ENCODE results near the gene FOXJ3. TPM values are rescaled to one million over a fixed set of nuclear protein-coding genes. Genes with fewer than 3 reads are reported as not detected.

The FOXJ3 gene
- total and polyA plus RNA-seq, 2 of the 4 experiments (the other 2 are of a cell fraction), result 16.7 to 30.5 TPM

DNA sequence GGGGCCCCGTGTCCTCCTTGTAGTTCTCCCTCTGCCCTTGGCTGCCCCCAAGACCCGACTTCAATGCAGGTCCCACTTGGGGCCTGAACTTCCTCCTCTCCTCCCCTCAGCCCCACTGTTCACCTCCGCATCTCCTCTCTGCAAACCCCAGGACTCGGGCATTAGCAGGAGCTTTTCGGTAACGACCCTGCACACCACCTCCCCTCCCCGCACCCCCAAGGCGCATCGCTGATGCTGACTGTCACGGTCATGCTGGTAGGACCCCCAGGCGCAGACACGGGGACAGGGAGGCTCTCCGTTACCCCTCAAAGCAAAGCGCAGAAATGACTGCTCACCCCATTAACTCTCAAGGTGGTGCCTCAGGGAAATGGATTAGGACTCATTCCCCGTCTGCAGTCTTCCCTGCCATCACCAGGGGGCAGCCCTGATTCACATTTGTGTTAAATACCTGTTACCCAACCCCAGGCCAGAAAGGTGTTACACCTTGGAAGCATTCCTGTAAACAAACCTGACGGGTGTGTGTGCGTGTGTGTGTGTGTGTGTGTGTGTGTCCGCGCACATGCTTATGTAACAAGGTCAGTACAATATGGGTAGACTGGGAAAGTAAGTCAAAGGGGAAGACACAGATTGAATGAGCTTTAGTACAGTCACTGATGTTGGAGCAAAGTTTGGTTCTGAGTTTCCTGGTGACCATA lies 188.3 kb downstream of the FOXJ3 start:
- H4K8ac ChIP-seq (ENCODE audit: low read depth in 2 of 2, low read length in 2 of 2), result no peak overlapping the region
- H3K27me3 ChIP-seq (ENCODE audit: control insufficient read depth, insufficient read depth, low read length), result peaks cover 56% of the 10 kb centered on the region
- no peak overlapping the region for H3K27ac ChIP-seq (ENCODE audit: insufficient read depth, low read length)
- no peak overlapping the region for H3K4ac ChIP-seq (ENCODE audit: low read depth, low read length)
- no peak overlapping the region for H2BK120ac ChIP-seq (ENCODE audit: low read depth, low read length)
- no peak overlapping the region for H3K56ac ChIP-seq (ENCODE audit: extremely low read depth, insufficient read depth, low read length)
- no peak overlapping the region for H2BK15ac ChIP-seq (ENCODE audit: low read depth, low read length)
- peak overlapping the region; percentile 10 for H2AFZ ChIP-seq (replicated peaks; ENCODE audit: low read length, poor library complexity)
- no peaks in the 10 kb centered on the region for H3K9me3 ChIP-seq (ENCODE audit: control insufficient read depth, insufficient read depth, low read length)
- H3K9ac ChIP-seq (ENCODE audit: low read depth, low read length), result no peak overlapping the region
- no peak for TF ChIP-seq FOS (IDR thresholded peaks at IDR 0.05; ENCODE audit: low read depth, low read length)
- TF ChIP-seq CEBPB (IDR thresholded peaks at IDR 0.05; ENCODE audit: low read depth, low read length), result peak; percentile 49; the same call in 1 of the 2 replicates
- TF ChIP-seq MAZ (IDR thresholded peaks at IDR 0.05; ENCODE audit: borderline replicate concordance, low read depth, low read length), result no peak
- no peak for TF ChIP-seq BHLHE40 (IDR thresholded peaks at IDR 0.05; ENCODE audit: low read depth, low read length)
- peak; percentile 71 for TF ChIP-seq SMC3 (IDR thresholded peaks at IDR 0.05; ENCODE audit: low read depth, low read length)
- TF ChIP-seq POLR2A (IDR thresholded peaks at IDR 0.05; ENCODE audit: low read depth, low read length), result no peak
- peak; percentile 89 for TF ChIP-seq RAD21 (IDR thresholded peaks at IDR 0.05; ENCODE audit: low read length)
- peak; percentile 83 for TF ChIP-seq CTCF (conservative IDR thresholded peaks at IDR 0.05; ENCODE audit: low read depth, low read length)
- H4K91ac ChIP-seq (ENCODE audit: insufficient read depth, low read depth, low read length), result no peak overlapping the region
- peak; percentile 90 for ATAC-seq (ENCODE audit: low read depth)
- no peak overlapping the region for H2AK5ac ChIP-seq (ENCODE audit: low read depth, low read length)
- no peak overlapping the region for H3K14ac ChIP-seq (replicated peaks; ENCODE audit: low read depth, low read length)
- 15% methylated on average over 12 of the region's 19 CpGs; no CpG with 5 or more reads in 1 of the 2 experiments for WGBS, 2 experiments (ENCODE audit: extremely low coverage in 2 of 2, insufficient read length in 1 of 2)
- dilution Hi-C loops (cut with HindIII; ENCODE audit: low sequenced_read_pairs, unreplicated experiment) (no loop called here), in situ Hi-C loops (cut with MboI; ENCODE audit: low sequenced_read_pairs) (loop anchor here (10.0 kb wide), 1 partner anchor 572 kb away; no protein-coding TSS in a partner anchor), intact Hi-C loops (cut with micrococcal nuclease) (loop anchor here (1.0 to 10.0 kb wide), 8 partner anchors 188 to 611 kb away; partner anchors contain the start of genes CCDC30, PPIH and YBX1)
- H3K9me1 ChIP-seq (ENCODE audit: insufficient read depth, low read length), result no peaks in the 10 kb centered on the region; the same call in 1 of the 2 replicates
- H3K23ac ChIP-seq (ENCODE audit: low read depth, low read length), result no peak overlapping the region
- BruUV-seq (replicated peaks), result no TSS peak
- H2BK5ac ChIP-seq (ENCODE audit: low read depth, low read length, poor library complexity, severe bottlenecking), result no peak overlapping the region
- no peaks in the 10 kb centered on the region for H3K4me1 ChIP-seq (ENCODE audit: control insufficient read depth, insufficient read depth, low read length)
- no peak overlapping the region for H4K5ac ChIP-seq (ENCODE audit: low read depth, low read length)
- CTCF ChIA-PET, result interaction anchor here (0.6 to 1.9 kb wide), 2 partner anchors 9 to 464 kb away, joined by 4 to 7 read pairs; no protein-coding TSS in a partner anchor
- H3K4me3 ChIP-seq (ENCODE audit: insufficient read depth, low read depth, low read length), result no peak overlapping the region
- H4K20me1 ChIP-seq (ENCODE audit: insufficient read depth, low read length), result no peaks in the 10 kb centered on the region
- no peaks in the 10 kb centered on the region for H3K79me1 ChIP-seq (ENCODE audit: low read depth in 1 of 2, low read length in 2 of 2)
- no peak overlapping the region for H3K4me2 ChIP-seq (ENCODE audit: low read depth, low read length)
- H3K36me3 ChIP-seq (ENCODE audit: control insufficient read depth, insufficient read depth, low read length), result no peaks in the 10 kb centered on the region
- POLR2A ChIA-PET (ENCODE audit: unreplicated experiment), result no interaction called here
- DNase-seq, result peak; percentile 45
- H2BK20ac ChIP-seq (ENCODE audit: low read depth, low read length), result no peak overlapping the region
- no peak overlapping the region for H3K18ac ChIP-seq (ENCODE audit: low read depth, low read length)
- peak overlapping the region; percentile 8 for H2AK9ac ChIP-seq (replicated peaks; ENCODE audit: low read depth, low read length, poor library complexity)

All from IMR-90 (cell line).